Measurements from ENCODE around the gene IKZF2.

- TF ChIP-seq POLR2A (IDR thresholded peaks at IDR 0.05) (no peak), POLR2AphosphoS5 (IDR thresholded peaks at IDR 0.05; ENCODE audit: insufficient read depth in 1 of 2, low read depth in 1 of 2) (no peak)
- TF ChIP-seq, protein P1, sequence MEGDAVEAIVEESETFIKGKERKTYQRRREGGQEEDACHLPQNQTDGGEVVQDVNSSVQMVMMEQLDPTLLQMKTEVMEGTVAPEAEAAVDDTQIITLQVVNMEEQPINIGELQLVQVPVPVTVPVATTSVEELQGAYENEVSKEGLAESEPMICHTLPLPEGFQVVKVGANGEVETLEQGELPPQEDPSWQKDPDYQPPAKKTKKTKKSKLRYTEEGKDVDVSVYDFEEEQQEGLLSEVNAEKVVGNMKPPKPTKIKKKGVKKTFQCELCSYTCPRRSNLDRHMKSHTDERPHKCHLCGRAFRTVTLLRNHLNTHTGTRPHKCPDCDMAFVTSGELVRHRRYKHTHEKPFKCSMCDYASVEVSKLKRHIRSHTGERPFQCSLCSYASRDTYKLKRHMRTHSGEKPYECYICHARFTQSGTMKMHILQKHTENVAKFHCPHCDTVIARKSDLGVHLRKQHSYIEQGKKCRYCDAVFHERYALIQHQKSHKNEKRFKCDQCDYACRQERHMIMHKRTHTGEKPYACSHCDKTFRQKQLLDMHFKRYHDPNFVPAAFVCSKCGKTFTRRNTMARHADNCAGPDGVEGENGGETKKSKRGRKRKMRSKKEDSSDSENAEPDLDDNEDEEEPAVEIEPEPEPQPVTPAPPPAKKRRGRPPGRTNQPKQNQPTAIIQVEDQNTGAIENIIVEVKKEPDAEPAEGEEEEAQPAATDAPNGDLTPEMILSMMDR (IDR thresholded peaks at IDR 0.05), result no peak
Measured at GRCh38 chr2:213187386-213187785, 36.0 kb upstream of the IKZF2 start.
